Activated effector memory CD4-positive, alpha-beta T cell treated with anti-CD3 and anti-CD28 coated beads, Interleukin-2, amount 50 U/mL, for 16 hours (primary cell): ENCODE results near the gene CTIF.
"Not testable (repeated sequence)": the region's sequence is repeated elsewhere in the genome, so short reads cannot be mapped to it uniquely, and the experiment has no call there.

Experiments
- DNase-seq: peaks from one replicate; pipeline ENCODE4 v3.0.0-alpha.2; 2020

The CTIF gene

GRCh38 chr18:48538531-48539405, at the start of gene CTIF:
Gene CTIF (plus strand): TSS chr18:48539031. CDS start chr18:48619566, 80,535 bp downstream.
- peak; percentile 87 for DNase-seq

GRCh38 chr18:48490641-48491293, 48.1 kb upstream of the CTIF start:
- no peak for DNase-seq

GRCh38 chr18:48492880-48493279, 46.0 kb upstream of the CTIF start:
- no peak for DNase-seq

- no peak for DNase-seq
These were observed 45.2 kb upstream of the CTIF start for GRCh38 chr18:48493434-48494230.

GRCh38 chr18:48497863-48498262, 41.0 kb upstream of the CTIF start:
- no peak for DNase-seq

- no peak for DNase-seq
These were observed 38.3 kb upstream of the CTIF start for GRCh38 chr18:48500517-48500916.

- DNase-seq = no peak
These were observed 35.9 kb upstream of the CTIF start for GRCh38 chr18:48502906-48503305.

- no peak for DNase-seq
These were observed 34.0 kb upstream of the CTIF start for GRCh38 chr18:48504819-48505218.

- not testable (repeated sequence) for DNase-seq
These were observed 31.8 kb upstream of the CTIF start for GRCh38 chr18:48506983-48507568.

- not testable (repeated sequence) for DNase-seq
These were observed 26.3 kb upstream of the CTIF start for GRCh38 chr18:48512498-48512897.

- no peak for DNase-seq
These were observed 24.0 kb upstream of the CTIF start for GRCh38 chr18:48514786-48515185.

- no peak for DNase-seq
These were observed 21.8 kb upstream of the CTIF start for GRCh38 chr18:48517048-48517447.

- DNase-seq = no peak
These were observed 19.3 kb upstream of the CTIF start for GRCh38 chr18:48519431-48520100.

GRCh38 chr18:48521723-48522122, 17.1 kb upstream of the CTIF start:
- no peak for DNase-seq

GRCh38 chr18:48525671-48526070, 13.2 kb upstream of the CTIF start:
- no peak for DNase-seq

- DNase-seq = no peak
These were observed 11.4 kb upstream of the CTIF start for GRCh38 chr18:48527461-48527860.

- no peak for DNase-seq
These were observed 10.0 kb upstream of the CTIF start for GRCh38 chr18:48528861-48529260.

- no peak for DNase-seq
These were observed 9.0 kb upstream of the CTIF start for GRCh38 chr18:48529796-48530195.

GRCh38 chr18:48530399-48531081, 8.3 kb upstream of the CTIF start:
- DNase-seq = no peak

GRCh38 chr18:48531082-48531403, 7.8 kb upstream of the CTIF start:
- DNase-seq = no peak

GRCh38 chr18:48531908-48532307, 6.9 kb upstream of the CTIF start:
- no peak for DNase-seq
